GM12875 (cell line): ENCODE results near the gene RNH1.
"Not testable (repeated sequence)": the region's sequence is repeated elsewhere in the genome, so short reads cannot be mapped to it uniquely, and the experiment has no call there.

Experiments used
- H3K4me3 ChIP-seq: one replicate; pipeline ENCODE4 v1.5.1; 2011; ENCODE audit warnings: low read depth, low read length, control low read depth
- TF ChIP-seq, protein P1 (sequence below): IDR thresholded peaks from 2 replicates; pipeline ENCODE4 v1.5.1; 2011; ENCODE audit warnings: low read depth, mild to moderate bottlenecking, control low read depth, inconsistent platforms, low read length, moderate library complexity, borderline replicate concordance; ENCODE audit not compliant: insufficient read depth

Gene RNH1

DNA sequence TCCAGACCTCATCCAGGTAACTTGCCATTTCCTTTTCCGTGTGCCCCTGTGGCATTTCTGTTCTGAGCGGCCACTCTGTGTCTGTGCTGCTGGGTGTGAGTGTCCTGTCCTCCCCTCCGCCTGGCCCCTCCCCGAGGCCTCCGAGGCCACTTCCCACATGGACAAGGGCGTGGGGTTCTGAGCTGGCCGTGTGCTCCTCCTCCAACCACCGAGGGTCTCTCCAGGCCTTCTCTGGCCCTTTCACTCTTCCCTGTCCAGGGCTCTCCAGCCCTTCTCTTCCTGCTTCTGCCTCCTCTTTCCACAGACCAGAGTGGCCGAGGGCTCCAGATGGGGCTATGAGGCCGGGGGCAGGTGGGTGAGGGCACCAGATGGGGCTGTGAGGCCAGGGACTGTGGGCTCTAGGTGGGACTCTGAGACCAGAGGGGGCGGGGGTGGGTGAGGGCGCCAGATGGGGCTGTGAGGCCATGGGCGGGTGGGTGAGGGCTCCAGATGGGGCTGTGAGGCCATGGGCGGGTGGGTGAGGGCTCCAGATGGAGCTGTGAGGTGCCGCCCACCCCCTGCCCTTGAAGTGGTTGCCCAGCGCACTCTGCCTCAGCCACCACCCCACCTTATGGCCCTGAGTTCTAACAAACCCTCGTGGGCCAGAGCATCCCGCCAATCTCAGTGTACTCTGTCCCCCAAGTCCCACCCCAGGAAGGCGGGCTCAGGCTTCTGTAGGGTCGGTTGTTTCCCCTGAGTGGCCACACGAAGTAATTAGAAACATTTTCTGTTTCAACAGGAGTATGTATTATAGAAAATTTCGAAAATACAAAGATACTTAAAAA is 32.9 kb downstream of the RNH1 start:
- no peak overlapping the region for H3K4me3 ChIP-seq
- TF ChIP-seq, protein P1, sequence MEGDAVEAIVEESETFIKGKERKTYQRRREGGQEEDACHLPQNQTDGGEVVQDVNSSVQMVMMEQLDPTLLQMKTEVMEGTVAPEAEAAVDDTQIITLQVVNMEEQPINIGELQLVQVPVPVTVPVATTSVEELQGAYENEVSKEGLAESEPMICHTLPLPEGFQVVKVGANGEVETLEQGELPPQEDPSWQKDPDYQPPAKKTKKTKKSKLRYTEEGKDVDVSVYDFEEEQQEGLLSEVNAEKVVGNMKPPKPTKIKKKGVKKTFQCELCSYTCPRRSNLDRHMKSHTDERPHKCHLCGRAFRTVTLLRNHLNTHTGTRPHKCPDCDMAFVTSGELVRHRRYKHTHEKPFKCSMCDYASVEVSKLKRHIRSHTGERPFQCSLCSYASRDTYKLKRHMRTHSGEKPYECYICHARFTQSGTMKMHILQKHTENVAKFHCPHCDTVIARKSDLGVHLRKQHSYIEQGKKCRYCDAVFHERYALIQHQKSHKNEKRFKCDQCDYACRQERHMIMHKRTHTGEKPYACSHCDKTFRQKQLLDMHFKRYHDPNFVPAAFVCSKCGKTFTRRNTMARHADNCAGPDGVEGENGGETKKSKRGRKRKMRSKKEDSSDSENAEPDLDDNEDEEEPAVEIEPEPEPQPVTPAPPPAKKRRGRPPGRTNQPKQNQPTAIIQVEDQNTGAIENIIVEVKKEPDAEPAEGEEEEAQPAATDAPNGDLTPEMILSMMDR, result no peak

DNA sequence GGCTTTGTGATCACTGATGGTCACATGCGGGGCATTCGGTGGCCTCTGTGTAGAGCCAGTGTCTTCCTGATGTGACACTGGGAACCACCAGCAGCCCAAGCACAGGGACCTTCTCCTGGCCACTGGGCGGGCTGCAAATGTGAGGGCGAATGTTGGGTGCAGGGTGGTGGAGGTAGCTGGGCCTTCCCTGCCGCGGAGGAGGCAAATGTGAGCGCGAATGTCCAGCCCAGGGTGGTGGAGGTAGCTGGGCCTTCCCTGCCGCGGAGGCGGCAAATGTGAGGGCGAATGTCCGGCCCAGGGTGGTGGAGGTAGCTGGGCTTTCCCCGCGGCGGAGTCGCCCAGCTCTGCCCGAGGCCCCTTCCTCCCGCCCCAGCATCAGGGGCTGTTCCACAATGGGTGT is 33.6 kb downstream of the RNH1 start:
- TF ChIP-seq, protein P1, result no peak
- H3K4me3 ChIP-seq, result no peak overlapping the region

DNA sequence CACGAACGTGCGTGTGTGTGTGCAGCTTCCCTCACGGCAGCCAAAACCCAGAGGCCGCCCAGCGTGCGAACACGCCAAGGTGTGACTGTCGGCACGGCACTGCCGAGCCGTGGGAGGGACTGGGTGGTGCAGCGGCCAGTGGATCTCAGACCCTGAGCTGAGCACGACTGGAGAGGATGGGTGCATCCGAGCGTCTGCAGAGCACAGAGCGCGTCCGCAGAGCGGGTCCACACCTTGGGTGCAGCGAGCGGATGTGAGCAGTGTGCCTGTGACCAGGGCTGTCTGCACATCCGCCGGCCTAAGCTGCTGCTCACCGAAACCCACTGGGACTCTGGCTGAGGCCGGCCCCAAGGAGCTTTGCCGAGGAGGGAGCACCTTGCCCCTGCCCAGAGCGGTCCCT is 34.2 kb downstream of the RNH1 start:
- H3K4me3 ChIP-seq, result no peak overlapping the region
- TF ChIP-seq, protein P1, result no peak

DNA sequence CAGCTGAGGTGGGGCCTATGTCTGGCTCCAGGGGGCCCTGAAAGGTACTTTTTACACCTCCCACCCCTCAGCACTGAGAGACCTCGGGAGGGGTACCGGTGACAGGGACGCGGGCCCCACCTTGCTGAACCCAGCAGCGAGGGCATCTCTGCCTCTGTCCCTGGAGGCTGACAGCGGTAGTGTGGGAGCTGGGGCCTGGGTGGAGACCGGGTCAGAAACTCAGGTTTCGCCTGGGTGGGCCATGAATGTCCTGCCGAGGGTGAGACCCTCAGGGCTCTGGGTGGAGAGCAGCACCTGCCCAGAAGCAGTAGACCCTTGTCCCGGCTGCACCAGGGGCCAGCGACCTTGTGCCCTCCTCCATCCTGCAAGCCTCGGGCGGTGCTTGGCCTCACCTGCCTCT is 34.8 kb downstream of the RNH1 start:
- TF ChIP-seq, protein P1, result no peak
- H3K4me3 ChIP-seq, result no peak overlapping the region

DNA sequence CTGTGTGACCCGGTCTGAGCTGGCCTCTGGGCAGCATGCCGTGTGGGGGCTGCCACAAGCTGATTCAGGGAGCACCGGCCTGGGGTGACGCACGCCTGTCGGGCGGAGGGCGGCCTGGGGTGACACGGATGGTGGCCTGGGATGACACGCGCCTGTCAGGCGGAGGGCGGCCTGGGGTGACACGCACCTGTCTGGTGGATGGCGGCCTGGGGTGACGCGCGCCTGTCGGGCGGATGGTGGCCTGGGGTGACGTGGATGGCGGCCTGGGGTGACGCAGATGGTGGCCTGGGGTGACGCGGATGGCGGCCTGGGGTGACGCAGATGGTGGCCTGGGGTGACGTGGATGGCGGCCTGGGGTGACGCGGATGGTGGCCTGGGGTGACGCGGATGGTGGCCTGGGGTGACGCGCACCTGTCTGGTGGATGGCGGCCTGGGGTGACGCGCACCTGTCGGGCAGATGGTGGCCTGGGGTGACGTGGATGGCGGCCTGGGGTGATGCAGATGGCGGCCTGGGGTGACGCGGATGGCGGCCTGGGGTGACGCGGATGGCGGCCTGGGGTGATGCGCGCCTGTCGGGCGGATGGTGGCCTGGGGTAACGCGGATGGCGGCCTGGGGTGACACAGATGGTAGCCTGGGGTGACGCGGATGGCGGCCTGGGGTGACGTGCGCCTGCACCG is 35.4 kb downstream of the RNH1 start:
- no peak overlapping the region for H3K4me3 ChIP-seq
- TF ChIP-seq, protein P1, result no peak

DNA sequence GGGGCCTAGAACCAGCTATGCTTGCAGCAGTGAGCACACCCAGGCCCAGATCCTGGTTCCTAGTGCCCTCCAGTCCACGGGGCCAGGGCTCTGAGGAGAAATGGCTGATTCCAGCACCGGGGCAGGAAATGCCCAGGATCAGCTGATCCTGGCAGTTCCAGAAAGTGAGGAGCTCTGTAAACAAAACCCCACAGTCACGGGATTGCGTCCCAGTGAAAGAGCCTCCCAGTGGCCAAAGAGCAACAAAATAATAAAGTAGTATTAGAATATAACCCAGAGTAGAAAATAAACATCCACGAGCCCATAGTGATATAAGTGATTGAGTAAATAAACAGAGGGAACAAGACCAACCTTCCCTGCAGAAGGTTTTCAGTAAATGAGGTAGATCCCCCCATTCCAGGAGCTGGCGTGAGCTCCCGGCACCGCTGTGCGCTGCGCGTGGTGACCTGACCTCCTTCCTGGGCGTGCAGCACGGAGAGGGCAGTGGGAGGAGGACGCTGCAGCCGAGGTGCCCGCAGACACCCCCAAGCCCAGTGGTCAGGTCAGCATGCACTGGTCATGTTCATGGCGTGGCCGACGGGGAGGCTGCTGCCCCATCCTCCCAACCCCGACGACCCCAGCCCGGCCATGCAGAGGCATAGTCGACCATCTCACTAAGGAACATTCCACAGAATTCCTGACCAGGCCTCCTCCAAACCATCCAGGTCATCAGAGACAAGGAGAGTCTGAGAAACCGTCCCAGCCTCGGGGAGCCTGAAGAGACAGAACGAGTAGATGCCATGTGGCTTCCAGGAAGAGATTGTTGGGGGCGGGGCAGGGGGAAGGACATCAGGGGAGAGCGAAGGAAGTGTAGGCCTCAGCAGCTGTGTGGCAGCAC is 37.1 kb downstream of the RNH1 start:
- TF ChIP-seq, protein P1, result no peak
- H3K4me3 ChIP-seq, result no peak overlapping the region

DNA sequence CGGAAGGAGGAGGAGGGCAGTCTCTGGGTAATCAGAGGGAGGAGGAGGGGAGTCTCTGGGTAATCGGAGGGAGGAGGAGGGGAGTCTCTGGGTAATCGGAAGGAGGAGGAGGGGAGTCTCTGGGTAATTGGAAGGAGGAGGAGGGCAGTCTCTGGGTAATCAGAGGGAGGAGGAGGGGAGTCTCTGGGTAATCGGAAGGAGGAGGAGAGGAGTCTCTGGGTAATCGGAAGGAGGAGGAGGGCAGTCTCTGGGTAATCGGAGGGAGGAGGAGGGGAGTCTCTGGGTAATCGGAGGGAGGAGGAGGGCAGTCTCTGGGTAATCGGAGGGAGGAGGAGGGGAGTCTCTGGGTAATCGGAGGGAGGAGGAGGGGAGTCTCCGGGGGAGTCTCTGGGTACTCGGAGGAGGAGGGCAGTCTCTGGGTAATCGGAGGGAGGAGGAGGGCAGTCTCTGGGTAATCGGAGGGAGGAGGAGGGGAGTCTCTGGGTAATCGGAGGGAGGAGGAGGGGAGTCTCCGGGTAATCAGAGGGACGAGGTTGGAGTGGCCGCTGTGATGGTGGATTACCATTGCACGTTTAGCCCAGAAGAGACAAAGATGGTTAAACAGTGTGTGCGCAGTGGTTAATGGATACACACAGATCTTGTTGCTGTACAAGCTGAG is 37.9 kb downstream of the RNH1 start:
- not testable (repeated sequence) for H3K4me3 ChIP-seq
